HEK293T (cell line): ENCODE results near the gene SPRYD3.
A peak's percentile ranks its signal among the peaks of the same experiment; 100 is the strongest.
"Not testable (repeated sequence)": the region's sequence is repeated elsewhere in the genome, so short reads cannot be mapped to it uniquely, and the experiment has no call there.

Experiments
- CTCF ChIA-PET: fragments of 350-600 bp; formaldehyde crosslinking; extraction: SDS; loops from one replicate; lab custom pipeline; 2021; ENCODE audit warnings: antibody characterized with exemption, inconsistent platforms; lab: Yijun Ruan, JAX
- POLR2A ChIA-PET: fragments of 350-600 bp; formaldehyde crosslinking; extraction: SDS; loops from one replicate; lab custom pipeline; 2020; ENCODE audit warnings: antibody characterized with exemption, inconsistent platforms; lab: Yijun Ruan, JAX
- DNase-seq: peaks from one replicate; pipeline ENCODE4 v3.0.0; 2012; ENCODE audit warnings: mixed read lengths; ENCODE audit errors: extremely low spot score
- ARNT ChIP-seq: fragments of 450-650 bp; IDR thresholded peaks from 2 replicates; pipeline ENCODE4 v1.6.1; 2017; ENCODE audit warnings: mild to moderate bottlenecking
- BHLHE40 ChIP-seq: fragments of 450-650 bp; IDR thresholded peaks from 2 replicates; pipeline ENCODE4 v1.6.1; 2016; ENCODE audit warnings: mild to moderate bottlenecking, moderate library complexity, borderline replicate concordance
- CTBP1 ChIP-seq: fragments of 450-650 bp; IDR thresholded peaks from 2 replicates; pipeline ENCODE4 v1.6.1; 2016; ENCODE audit warnings: borderline replicate concordance
- ELF4 ChIP-seq: fragments of 450-650 bp; IDR thresholded peaks from 2 replicates; pipeline ENCODE4 v1.6.1; 2017; ENCODE audit warnings: antibody characterized with exemption
- FOXA1 ChIP-seq: fragments of 450-650 bp; IDR thresholded peaks from 2 replicates; pipeline ENCODE4 v1.6.1; 2016; ENCODE audit warnings: mild to moderate bottlenecking
- FOXK2 ChIP-seq: fragments of 450-650 bp; IDR thresholded peaks from 2 replicates; pipeline ENCODE4 v1.6.1; 2016; ENCODE audit warnings: mild to moderate bottlenecking
- FOXM1 ChIP-seq: fragments of 450-650 bp; IDR thresholded peaks from 2 replicates; pipeline ENCODE4 v1.6.1; 2017; ENCODE audit warnings: mild to moderate bottlenecking, borderline replicate concordance
- HDGF ChIP-seq: fragments of 450-650 bp; IDR thresholded peaks from 2 replicates; pipeline ENCODE4 v1.6.1; 2017; ENCODE audit warnings: antibody characterized with exemption, borderline replicate concordance
- L3MBTL2 ChIP-seq: fragments of 450-650 bp; conservative IDR thresholded peaks from 2 replicates; pipeline ENCODE4 v1.6.1; 2016; ENCODE audit warnings: mild to moderate bottlenecking
- LEF1 ChIP-seq: fragments of 450-650 bp; IDR thresholded peaks from 2 replicates; pipeline ENCODE4 v1.6.1; 2017; ENCODE audit warnings: mild to moderate bottlenecking, borderline replicate concordance
- NFRKB ChIP-seq: fragments of 450-650 bp; IDR thresholded peaks from 2 replicates; pipeline ENCODE4 v1.6.1; 2016; ENCODE audit warnings: mild to moderate bottlenecking, moderate library complexity
- SP1 ChIP-seq: fragments of 450-650 bp; IDR thresholded peaks from 2 replicates; pipeline ENCODE4 v1.6.1; 2017
- SUZ12 ChIP-seq: fragments of 450-650 bp; IDR thresholded peaks from 2 replicates; pipeline ENCODE4 v1.6.1; 2016; ENCODE audit warnings: mild to moderate bottlenecking
- TARDBP ChIP-seq: fragments of 450-650 bp; IDR thresholded peaks from 2 replicates; pipeline ENCODE4 v1.6.1; 2016
- ZNF384 ChIP-seq: fragments of 450-650 bp; IDR thresholded peaks from 2 replicates; pipeline ENCODE4 v1.6.1; 2016
- TF ChIP-seq, protein P1 (sequence below): fragments of 450-650 bp; IDR thresholded peaks from 2 replicates; pipeline ENCODE4 v1.6.1; 2016

SPRYD3 gene

DNA sequence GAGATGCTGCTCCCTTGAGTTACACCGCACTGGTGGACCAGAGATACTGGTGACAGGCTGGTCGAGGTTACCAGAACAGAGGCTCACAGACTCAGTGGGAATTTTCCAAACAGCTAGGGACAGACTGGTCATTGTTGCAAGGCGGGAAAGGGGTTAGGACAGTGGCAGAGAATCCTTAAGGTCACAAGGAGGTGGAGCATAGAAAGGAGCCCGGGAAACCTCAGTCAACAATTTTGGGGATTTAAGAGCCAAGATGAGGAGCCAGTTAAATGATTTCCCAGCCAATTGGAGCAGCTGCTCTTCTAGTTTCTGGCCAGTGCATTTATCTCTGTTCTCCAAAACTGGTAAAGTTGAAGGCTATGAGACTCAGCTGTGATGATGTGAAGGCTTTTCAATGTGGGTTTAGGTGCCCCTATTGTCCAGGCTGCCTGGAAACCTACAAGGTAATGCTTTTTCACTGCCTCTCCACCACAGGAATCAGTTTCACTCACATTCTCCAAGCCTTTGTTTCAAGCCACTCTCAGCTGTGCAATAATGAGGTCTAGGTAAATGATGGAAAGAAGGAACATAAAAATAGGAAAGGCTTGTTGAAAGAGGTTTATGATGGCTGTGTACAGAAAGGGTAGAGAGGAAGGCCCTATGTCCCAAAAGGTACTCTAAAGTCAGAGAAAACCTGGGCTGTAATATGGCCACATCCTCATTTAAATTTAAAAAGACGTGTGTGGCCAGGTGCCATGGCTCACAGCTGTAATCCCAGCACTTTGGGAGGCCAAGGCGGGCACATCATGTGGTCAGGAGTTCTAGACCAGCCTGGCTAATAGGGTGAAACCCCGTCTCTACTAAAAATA lies 36.4 kb downstream of the SPRYD3 start:
- no peak for TF ChIP-seq BHLHE40
- TF ChIP-seq FOXM1, result no peak
- no peak for TF ChIP-seq FOXA1
- no peak for TF ChIP-seq TARDBP
- TF ChIP-seq FOXK2, result no peak
- no peak for TF ChIP-seq HDGF
- no peak for TF ChIP-seq SUZ12
- TF ChIP-seq ARNT, result no peak
- no peak for TF ChIP-seq SP1
- TF ChIP-seq NFRKB, result no peak
- TF ChIP-seq, protein P1, sequence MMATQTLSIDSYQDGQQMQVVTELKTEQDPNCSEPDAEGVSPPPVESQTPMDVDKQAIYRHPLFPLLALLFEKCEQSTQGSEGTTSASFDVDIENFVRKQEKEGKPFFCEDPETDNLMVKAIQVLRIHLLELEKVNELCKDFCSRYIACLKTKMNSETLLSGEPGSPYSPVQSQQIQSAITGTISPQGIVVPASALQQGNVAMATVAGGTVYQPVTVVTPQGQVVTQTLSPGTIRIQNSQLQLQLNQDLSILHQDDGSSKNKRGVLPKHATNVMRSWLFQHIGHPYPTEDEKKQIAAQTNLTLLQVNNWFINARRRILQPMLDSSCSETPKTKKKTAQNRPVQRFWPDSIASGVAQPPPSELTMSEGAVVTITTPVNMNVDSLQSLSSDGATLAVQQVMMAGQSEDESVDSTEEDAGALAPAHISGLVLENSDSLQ, result no peak
- no peak for TF ChIP-seq ELF4
- no peak for TF ChIP-seq L3MBTL2
- TF ChIP-seq ZNF384, result no peak
- TF ChIP-seq CTBP1, result no peak
- no peak for TF ChIP-seq LEF1
- POLR2A ChIA-PET, result interaction anchor here (1.5 kb wide), 1 partner anchor 37 kb away, joined by 5 read pairs; the partner anchor contains the start of gene SPRYD3
- peak; percentile 4 for DNase-seq
- CTCF ChIA-PET, result no interaction called here

DNA sequence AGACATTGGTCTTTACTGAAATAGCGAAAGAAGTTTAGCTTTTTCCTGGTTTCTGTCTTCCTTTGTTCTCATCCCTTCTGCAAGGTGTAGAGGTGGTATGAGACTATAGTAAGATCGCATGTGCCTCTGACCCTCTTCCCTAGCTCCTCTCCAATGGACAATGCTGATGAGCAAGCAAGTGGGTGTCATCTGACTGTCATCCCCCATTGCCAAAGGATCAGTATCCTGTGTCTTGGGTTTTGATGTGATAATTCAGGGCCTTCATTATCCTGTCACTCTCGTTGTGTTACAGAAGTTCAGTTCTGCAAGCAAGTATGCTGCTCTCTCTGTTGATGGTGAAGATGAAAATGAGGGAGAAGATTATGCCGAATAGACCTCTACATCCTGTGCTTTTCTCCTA lies 39.3 kb downstream of the SPRYD3 start:
- ChIA-PET POLR2A (no interaction called here), CTCF (interaction anchor here (1.0 to 1.1 kb wide), 2 partner anchors 8 to 14 kb away, joined by 3 read pairs; no protein-coding TSS in a partner anchor)
- no peak for TF ChIP-seq FOXA1
- no peak for TF ChIP-seq FOXK2
- TF ChIP-seq L3MBTL2, result no peak
- TF ChIP-seq ELF4, result no peak
- no peak for TF ChIP-seq SP1
- no peak for TF ChIP-seq LEF1
- TF ChIP-seq FOXM1, result no peak
- TF ChIP-seq SUZ12, result no peak
- TF ChIP-seq, protein P1, result no peak
- no peak for TF ChIP-seq HDGF
- DNase-seq, result no peak

DNA sequence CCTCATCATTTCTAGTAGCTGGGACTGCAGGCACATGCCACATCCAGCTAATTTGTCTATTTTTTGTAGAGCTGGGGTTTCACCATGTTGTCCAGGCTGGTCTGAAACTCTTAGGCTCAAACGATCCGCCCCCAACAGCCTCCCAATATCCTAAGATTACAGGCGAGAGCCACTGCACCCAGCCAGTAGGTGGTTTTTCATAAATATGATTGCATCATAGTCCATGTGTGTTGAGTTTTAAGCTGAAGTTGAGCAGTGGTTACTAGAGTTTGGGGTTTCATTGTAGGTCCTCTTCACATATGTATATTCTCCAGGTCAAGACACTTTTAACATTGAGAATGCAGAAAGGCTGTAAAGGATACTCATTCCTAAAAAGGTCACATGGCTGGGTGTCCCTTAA lies 42.4 kb downstream of the SPRYD3 start:
- ChIA-PET POLR2A (interaction anchor here (3.3 kb wide), 1 partner anchor 30 kb away, joined by 12 read pairs; the partner anchor contains the start of gene EIF4B), CTCF (no interaction called here)
- no peak for DNase-seq
- TF ChIP-seq HDGF (no peak), L3MBTL2 (no peak), ZNF384 (no peak), ARNT (no peak), TARDBP (no peak), FOXA1 (no peak), ELF4 (no peak), NFRKB (no peak), BHLHE40 (no peak)
- TF ChIP-seq, protein P1, result no peak

DNA sequence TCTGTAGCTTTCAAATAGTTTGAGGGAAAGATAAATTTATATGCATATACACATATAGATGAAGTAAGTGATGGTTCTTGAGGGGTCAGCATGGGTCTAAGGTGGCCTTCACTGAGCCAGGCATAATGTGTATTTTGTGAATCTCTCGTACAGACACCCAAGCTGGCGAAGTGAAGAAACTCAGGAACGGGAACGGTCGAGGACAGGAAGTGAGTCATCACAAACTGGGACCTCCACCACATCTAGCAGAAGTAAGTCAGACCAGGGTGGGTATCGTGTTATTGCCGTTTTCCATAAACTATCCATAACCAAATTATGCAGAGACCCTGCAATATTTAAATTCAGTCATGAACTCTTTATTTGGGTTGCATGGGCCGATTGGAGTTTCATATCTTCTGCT lies 44.7 kb downstream of the SPRYD3 start:
- POLR2A ChIA-PET, result interaction anchor here (1.3 kb wide), 1 partner anchor 29 kb away, joined by 3 read pairs; no protein-coding TSS in a partner anchor
- CTCF ChIA-PET, result no interaction called here
- no peak for TF ChIP-seq FOXM1
- TF ChIP-seq TARDBP, result no peak
- TF ChIP-seq FOXA1, result no peak
- no peak for TF ChIP-seq SUZ12
- TF ChIP-seq ZNF384, result no peak
- no peak for TF ChIP-seq L3MBTL2
- no peak for TF ChIP-seq BHLHE40
- TF ChIP-seq LEF1, result no peak
- no peak for TF ChIP-seq ARNT
- no peak for TF ChIP-seq FOXK2
- TF ChIP-seq SP1, result no peak
- no peak for TF ChIP-seq CTBP1
- no peak for TF ChIP-seq HDGF
- TF ChIP-seq ELF4, result no peak
- TF ChIP-seq, protein P1, result no peak
- DNase-seq, result no peak

DNA sequence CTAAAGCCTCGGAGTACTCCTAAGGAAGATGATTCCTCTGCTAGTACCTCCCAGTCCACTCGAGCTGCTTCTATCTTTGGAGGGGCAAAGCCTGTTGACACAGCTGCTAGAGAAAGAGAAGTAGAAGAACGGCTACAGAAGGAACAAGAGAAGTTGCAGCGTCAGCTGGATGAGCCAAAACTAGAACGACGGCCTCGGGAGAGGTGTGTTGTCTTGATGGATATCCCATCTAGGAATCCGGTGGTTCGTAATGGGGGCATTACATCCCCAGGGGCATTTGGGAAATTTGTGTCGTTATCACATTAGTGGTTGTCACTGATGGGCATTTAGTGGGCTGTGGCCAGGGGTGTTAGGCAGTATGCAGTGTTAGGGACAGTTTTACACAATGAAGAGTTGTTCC lies 45.4 kb downstream of the SPRYD3 start:
- DNase-seq, CTCF ChIA-PET: not testable (repeated sequence)
- POLR2A ChIA-PET, result interaction anchor here (1.3 kb wide), 1 partner anchor 28 kb away, joined by 3 read pairs; no protein-coding TSS in a partner anchor
